Measurements from ENCODE around the gene LRMDA.

The LRMDA gene

GRCh38 chr10:75880031-75880775 lies 448.8 kb downstream of the LRMDA start:
- no peaks in the 10 kb centered on the region for H3K36me3 ChIP-seq (ENCODE audit: control insufficient read depth in 1 of 2, insufficient read depth in 2 of 2, low read depth in 1 of 2, low read length in 2 of 2)
- H3K18ac ChIP-seq (ENCODE audit: low read depth in 1 of 2, low read length in 2 of 2): no peak overlapping the region
- no peaks in the 10 kb centered on the region for H3K79me1 ChIP-seq (replicated peaks; ENCODE audit: low read length, poor library complexity, severe bottlenecking)
- H3K4ac ChIP-seq (ENCODE audit: low read depth in 1 of 2, low read length in 2 of 2): no peak overlapping the region
- H2BK12ac ChIP-seq (ENCODE audit: low read length in 2 of 2): no peak overlapping the region
- no peak overlapping the region for H4K8ac ChIP-seq (ENCODE audit: low read length)
- no peak overlapping the region for H2BK5ac ChIP-seq (ENCODE audit: low read depth, low read length, poor library complexity, severe bottlenecking)
- H3K4me1 ChIP-seq (ENCODE audit: control insufficient read depth, insufficient read depth, low read depth, low read length): no peaks in the 10 kb centered on the region
- no peak overlapping the region for H4K91ac ChIP-seq (ENCODE audit: low read length)
- H2AK5ac ChIP-seq (ENCODE audit: low read length, severe bottlenecking): no peak overlapping the region
- H3K9ac ChIP-seq (ENCODE audit: low read length): no peak overlapping the region
- peaks cover 0 to 26% of the 10 kb centered on the region in 2 experiments for H3K27me3 ChIP-seq (ENCODE audit: control insufficient read depth in 1 of 2, insufficient read depth in 1 of 2, low read length in 2 of 2)
- no peak overlapping the region for H3K4me2 ChIP-seq (ENCODE audit: low read length, poor library complexity, severe bottlenecking)
- no peak for DNase-seq
- H2BK15ac ChIP-seq (ENCODE audit: low read depth, poor library complexity, severe bottlenecking): no peak overlapping the region
- no peak overlapping the region for H2AFZ ChIP-seq (ENCODE audit: low read depth, low read length)
- H3K9me3 ChIP-seq (ENCODE audit: control insufficient read depth, low read length): no peaks in the 10 kb centered on the region
- H3K27ac ChIP-seq (ENCODE audit: low read length, poor library complexity, severe bottlenecking): no peak overlapping the region
- H3K14ac ChIP-seq (ENCODE audit: low read length in 2 of 2): no peak overlapping the region
- H2BK120ac ChIP-seq (ENCODE audit: low read depth, low read length): no peak overlapping the region
- 60% methylated on average over 3 of the region's 4 CpGs for WGBS
- H3K23ac ChIP-seq (ENCODE audit: low read length in 2 of 2): no peak overlapping the region
- H3K4me3 ChIP-seq (ENCODE audit: insufficient read depth in 1 of 2, low read depth in 1 of 2, low read length in 2 of 2): no peak overlapping the region

GRCh38 chr10:75883081-75884072 lies 452.0 kb downstream of the LRMDA start:
- Histone ChIP-seq H3K4me2 (ENCODE audit: low read length, poor library complexity, severe bottlenecking) (no peak overlapping the region), H4K8ac (ENCODE audit: low read length) (no peak overlapping the region), H3K23ac (ENCODE audit: low read length in 2 of 2) (no peak overlapping the region), H3K27me3 (ENCODE audit: control insufficient read depth in 1 of 2, insufficient read depth in 1 of 2, low read length in 2 of 2) (no peaks in the 10 kb centered on the region), H2BK5ac (ENCODE audit: low read depth, low read length, poor library complexity, severe bottlenecking) (no peak overlapping the region), H3K27ac (ENCODE audit: low read length, poor library complexity, severe bottlenecking) (no peak overlapping the region), H3K4me1 (ENCODE audit: control insufficient read depth, insufficient read depth, low read depth, low read length) (no peaks in the 10 kb centered on the region), H4K91ac (ENCODE audit: low read length) (no peak overlapping the region), H3K9ac (ENCODE audit: low read length) (no peak overlapping the region), H3K9me3 (ENCODE audit: control insufficient read depth, low read length) (no peaks in the 10 kb centered on the region), H2BK120ac (ENCODE audit: low read depth, low read length) (no peak overlapping the region), H3K4me3 (ENCODE audit: insufficient read depth in 1 of 2, low read depth in 1 of 2, low read length in 2 of 2) (no peak overlapping the region), H3K4ac (ENCODE audit: low read depth in 1 of 2, low read length in 2 of 2) (no peak overlapping the region), H3K36me3 (ENCODE audit: control insufficient read depth in 1 of 2, insufficient read depth in 2 of 2, low read depth in 1 of 2, low read length in 2 of 2) (no peaks in the 10 kb centered on the region), H2BK15ac (ENCODE audit: low read depth, poor library complexity, severe bottlenecking) (no peak overlapping the region), H2AK5ac (ENCODE audit: low read length, severe bottlenecking) (no peak overlapping the region), H3K18ac (ENCODE audit: low read depth in 1 of 2, low read length in 2 of 2) (no peak overlapping the region), H2BK12ac (ENCODE audit: low read length in 2 of 2) (no peak overlapping the region), H3K79me1 (replicated peaks; ENCODE audit: low read length, poor library complexity, severe bottlenecking) (no peaks in the 10 kb centered on the region), H3K14ac (ENCODE audit: low read length in 2 of 2) (no peak overlapping the region), H2AFZ (ENCODE audit: low read depth, low read length) (no peak overlapping the region)
- no peak for DNase-seq
- 91% methylated on average over 7 of the region's 9 CpGs for whole genome bisulfite sequencing

- H3K4me3 ChIP-seq (ENCODE audit: insufficient read depth in 1 of 2, low read depth in 1 of 2, low read length in 2 of 2): no peak overlapping the region
- H2BK12ac ChIP-seq (ENCODE audit: low read length in 2 of 2): no peak overlapping the region
- no peaks in the 10 kb centered on the region for H3K79me1 ChIP-seq (replicated peaks; ENCODE audit: low read length, poor library complexity, severe bottlenecking)
- no peak overlapping the region for H3K9ac ChIP-seq (ENCODE audit: low read length)
- H3K27ac ChIP-seq (ENCODE audit: low read length, poor library complexity, severe bottlenecking): no peak overlapping the region
- no peak overlapping the region for H3K4me2 ChIP-seq (ENCODE audit: low read length, poor library complexity, severe bottlenecking)
- no peaks in the 10 kb centered on the region for H3K27me3 ChIP-seq (ENCODE audit: control insufficient read depth in 1 of 2, insufficient read depth in 1 of 2, low read length in 2 of 2)
- no peak overlapping the region for H3K4ac ChIP-seq (ENCODE audit: low read depth in 1 of 2, low read length in 2 of 2)
- H2AFZ ChIP-seq (ENCODE audit: low read depth, low read length): no peak overlapping the region
- H3K4me1 ChIP-seq (ENCODE audit: control insufficient read depth, insufficient read depth, low read depth, low read length): no peaks in the 10 kb centered on the region
- no peaks in the 10 kb centered on the region for H3K9me3 ChIP-seq (ENCODE audit: control insufficient read depth, low read length)
- H2AK5ac ChIP-seq (ENCODE audit: low read length, severe bottlenecking): no peak overlapping the region
- no peak overlapping the region for H2BK15ac ChIP-seq (ENCODE audit: low read depth, poor library complexity, severe bottlenecking)
- H2BK5ac ChIP-seq (ENCODE audit: low read depth, low read length, poor library complexity, severe bottlenecking): no peak overlapping the region
- H3K14ac ChIP-seq (ENCODE audit: low read length in 2 of 2): no peak overlapping the region
- H4K91ac ChIP-seq (ENCODE audit: low read length): no peak overlapping the region
- H3K18ac ChIP-seq (ENCODE audit: low read depth in 1 of 2, low read length in 2 of 2): no peak overlapping the region
- no peaks in the 10 kb centered on the region for H3K36me3 ChIP-seq (ENCODE audit: control insufficient read depth in 1 of 2, insufficient read depth in 2 of 2, low read depth in 1 of 2, low read length in 2 of 2)
- H2BK120ac ChIP-seq (ENCODE audit: low read depth, low read length): no peak overlapping the region
- 91% methylated on average over 5 of the region's 5 CpGs for WGBS
- no peak overlapping the region for H4K8ac ChIP-seq (ENCODE audit: low read length)
- H3K23ac ChIP-seq (ENCODE audit: low read length in 2 of 2): no peak overlapping the region
- DNase-seq: no peak
Observed at GRCh38 chr10:75884808-75885207, 453.4 kb downstream of the LRMDA start.

- Histone ChIP-seq H3K79me1 (replicated peaks; ENCODE audit: low read length, poor library complexity, severe bottlenecking) (no peaks in the 10 kb centered on the region), H3K9me3 (ENCODE audit: control insufficient read depth, low read length) (no peaks in the 10 kb centered on the region)
Observed at GRCh38 chr10:75887369-75887768, 455.9 kb downstream of the LRMDA start.

More at GRCh38 chr10:75887369-75887768, 455.9 kb downstream of the LRMDA start:
- Histone ChIP-seq H3K23ac (ENCODE audit: low read length in 2 of 2) (no peak overlapping the region), H3K4me1 (ENCODE audit: control insufficient read depth, insufficient read depth, low read depth, low read length) (no peaks in the 10 kb centered on the region), H3K36me3 (ENCODE audit: control insufficient read depth in 1 of 2, insufficient read depth in 2 of 2, low read depth in 1 of 2, low read length in 2 of 2) (no peaks in the 10 kb centered on the region), H3K27me3 (ENCODE audit: control insufficient read depth in 1 of 2, insufficient read depth in 1 of 2, low read length in 2 of 2) (no peaks in the 10 kb centered on the region), H3K18ac (ENCODE audit: low read depth in 1 of 2, low read length in 2 of 2) (no peak overlapping the region), H2BK12ac (ENCODE audit: low read length in 2 of 2) (no peak overlapping the region), H2AK5ac (ENCODE audit: low read length, severe bottlenecking) (no peak overlapping the region), H2BK120ac (ENCODE audit: low read depth, low read length) (no peak overlapping the region), H3K9ac (ENCODE audit: low read length) (no peak overlapping the region), H3K14ac (ENCODE audit: low read length in 2 of 2) (no peak overlapping the region), H2AFZ (ENCODE audit: low read depth, low read length) (no peak overlapping the region), H3K27ac (ENCODE audit: low read length, poor library complexity, severe bottlenecking) (no peak overlapping the region), H3K4ac (ENCODE audit: low read depth in 1 of 2, low read length in 2 of 2) (no peak overlapping the region), H4K91ac (ENCODE audit: low read length) (no peak overlapping the region), H2BK5ac (ENCODE audit: low read depth, low read length, poor library complexity, severe bottlenecking) (no peak overlapping the region), H2BK15ac (ENCODE audit: low read depth, poor library complexity, severe bottlenecking) (no peak overlapping the region), H3K4me2 (ENCODE audit: low read length, poor library complexity, severe bottlenecking) (no peak overlapping the region), H3K4me3 (ENCODE audit: insufficient read depth in 1 of 2, low read depth in 1 of 2, low read length in 2 of 2) (no peak overlapping the region), H4K8ac (ENCODE audit: low read length) (no peak overlapping the region)
- no peak for DNase-seq
- 94% methylated on average over 2 of the region's 2 CpGs for WGBS

All from mesenchymal stem cell (in vitro differentiated cells and primary cell).